Medulla oblongata (tissue), 1 donor: ENCODE measurements around the gene LMF1.

Experiments
- DNase-seq: peaks from one replicate; pipeline ENCODE4 v3.0.0-alpha.2; 2015; ENCODE audit errors: extremely low spot score

LMF1 gene

GRCh38 chr16:930076-930475, 40.7 kb downstream of the LMF1 start:
- DNase-seq = no peak

GRCh38 chr16:929227-930073, 41.3 kb downstream of the LMF1 start:
- no peak for DNase-seq

GRCh38 chr16:928526-928925, 42.3 kb downstream of the LMF1 start:
- DNase-seq = no peak

- DNase-seq = no peak
These were observed 42.9 kb downstream of the LMF1 start for GRCh38 chr16:927931-928330.

- no peak for DNase-seq
These were observed 43.4 kb downstream of the LMF1 start for GRCh38 chr16:927406-927805.

- DNase-seq = no peak
These were observed 44.1 kb downstream of the LMF1 start for GRCh38 chr16:926715-927114.

- DNase-seq = no peak
These were observed 46.0 kb downstream of the LMF1 start for GRCh38 chr16:924806-925205.

GRCh38 chr16:924063-924462, 46.7 kb downstream of the LMF1 start:
- DNase-seq = no peak

GRCh38 chr16:923184-923583, 47.6 kb downstream of the LMF1 start:
- no peak for DNase-seq

GRCh38 chr16:922051-922450, 48.7 kb downstream of the LMF1 start:
- DNase-seq = no peak

- DNase-seq = peak; percentile 47
These were observed 49.4 kb downstream of the LMF1 start for GRCh38 chr16:921321-921905.

GRCh38 chr16:920717-921116, 50.1 kb downstream of the LMF1 start:
- peak; percentile 72 for DNase-seq

- DNase-seq = no peak
These were observed 50.6 kb downstream of the LMF1 start for GRCh38 chr16:920051-920681.

- DNase-seq = no peak
These were observed 51.1 kb downstream of the LMF1 start for GRCh38 chr16:919658-920050.

GRCh38 chr16:918741-919657, 51.8 kb downstream of the LMF1 start:
- DNase-seq = no peak

GRCh38 chr16:918068-918467, 52.7 kb downstream of the LMF1 start:
- no peak for DNase-seq

- DNase-seq = no peak
These were observed 53.2 kb downstream of the LMF1 start for GRCh38 chr16:917591-918061.

GRCh38 chr16:916035-916799, 54.6 kb downstream of the LMF1 start:
- no peak for DNase-seq

GRCh38 chr16:915546-915945, 55.2 kb downstream of the LMF1 start:
- DNase-seq = no peak

GRCh38 chr16:914440-914839, 56.3 kb downstream of the LMF1 start:
- no peak for DNase-seq

- DNase-seq = no peak
These were observed 56.9 kb downstream of the LMF1 start for GRCh38 chr16:913817-914439.
